Aorta (tissue), 5 donors: ENCODE results near the gene SESN3. TPM values are rescaled to one million over a fixed set of nuclear protein-coding genes. Genes with fewer than 3 reads are reported as not detected.

ENCODE experiments used
- ATAC-seq: fragments of 200-7000 bp; cut with Tn5 transposase; one replicate; pipeline ENCODE4 v1.9.1; 2022; ENCODE audit warnings: moderate library complexity; ENCODE audit not compliant: low FRiP score
- DNase-seq, 2 donors: peaks; one replicate each; pipeline ENCODE4 v3.0.0-alpha.2; 2020
- H3K27ac ChIP-seq, 2 donors: one replicate each; pipeline ENCODE4 v1.5.1; 2013; ENCODE audit warnings: low read length in 2 of 2, mild to moderate bottlenecking in 2 of 2, moderate library complexity in 2 of 2, control low read depth in 1 of 2, inconsistent platforms in 1 of 2, low read depth in 1 of 2
- H3K27me3 ChIP-seq, 2 donors: one replicate each; pipeline ENCODE4 v1.6.1; 2013; ENCODE audit warnings: control low read depth in 1 of 2, low read length in 1 of 2, mild to moderate bottlenecking in 1 of 2, moderate library complexity in 1 of 2; ENCODE audit not compliant: insufficient read depth in 2 of 2, control insufficient read depth in 1 of 2
- H3K36me3 ChIP-seq, 2 donors: one replicate each; pipeline ENCODE4 v1.6.1; 2013; ENCODE audit warnings: control low read depth in 1 of 2, low read length in 1 of 2, mild to moderate bottlenecking in 1 of 2; ENCODE audit not compliant: insufficient read depth in 2 of 2, control insufficient read depth in 1 of 2
- H3K4me1 ChIP-seq, 2 donors: one replicate each; pipeline ENCODE4 v1.6.1; 2013; ENCODE audit warnings: low read length in 2 of 2, control low read depth in 1 of 2, mild to moderate bottlenecking in 1 of 2, moderate library complexity in 1 of 2; ENCODE audit not compliant: insufficient read depth in 2 of 2, control insufficient read depth in 1 of 2
- H3K4me3 ChIP-seq, 2 donors: one replicate each; pipeline ENCODE4 v1.5.1; 2013; ENCODE audit warnings: low read length in 2 of 2, control low read depth in 1 of 2, mild to moderate bottlenecking in 1 of 2
- H3K9me3 ChIP-seq: one replicate; pipeline ENCODE4 v1.6.1; 2013; ENCODE audit warnings: mild to moderate bottlenecking, low read length; ENCODE audit not compliant: control insufficient read depth
- WGBS, 2 donors: extraction: QIAGEN DNeasy Blood & Tissue Kit; methylation state at CpG; one replicate each; pipeline ENCODE4 v1.1.7; 2013; 5-methylcytosine and 5-hydroxymethylcytosine counted together
- intact Hi-C, 2 donors: fragments of 100-400 bp; cut with DNase I; formaldehyde crosslinking; loops; one replicate each; pipeline versions ENCODE4 v1.14.2 to v1.15.0; 2022
- polyA plus RNA-seq, 2 donors: library from polyadenylated mRNA; stranded (reverse); fragments of 200-250 nt; gene quantifications; one replicate each; pipeline ENCODE4 v1.2.3, GENCODE V29; 2013
- total RNA-seq, 2 donors: library from RNA; stranded (reverse); fragmentation: NEBNext Ultra II Directional; extraction: Animal tissue kit (Norgen Biotek cat#: 25700); gene quantifications; one replicate each; pipeline ENCODE4 v1.2.1, GENCODE V29; 2021
- donor health status: healthy with polysubstance abuse.
- donor health status: Bipolar disorder and iron deficiency.
- donor health status: DM: no; HTN: no; CAD: no.
- donor health status: DM: no; HTN: no; CAD: no.
- donor health status: DM: yes; HTN: yes; CAD: no.

Gene SESN3
- total and polyA plus RNA-seq, 4 donors, result 10.0 to 64.5 (median 22.8) TPM

DNA sequence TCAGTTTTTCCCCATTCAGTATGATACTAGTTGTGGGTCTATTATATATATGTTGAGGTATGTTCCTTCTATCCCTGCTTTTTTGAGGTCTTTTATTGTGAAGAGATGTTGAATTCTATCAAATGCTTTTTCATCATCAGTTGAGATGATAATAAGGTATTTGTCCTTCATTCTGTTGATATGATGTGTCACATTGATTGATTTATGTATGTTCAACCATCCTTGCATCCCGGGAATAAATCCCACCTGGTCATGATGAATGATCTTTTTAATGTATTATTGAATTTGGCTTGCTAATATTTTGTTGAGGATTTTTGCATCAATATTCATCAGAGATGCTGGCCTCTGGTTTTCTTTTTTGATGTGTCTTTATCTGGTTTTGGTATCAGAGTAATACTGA lies 115.4 kb downstream of the SESN3 start:
- WGBS, 2 donors, result 82 to 88% methylated on average over 1 of the region's 1 CpG
- H3K36me3 ChIP-seq, result peaks cover 3% of the 10 kb centered on the region in 2 donors
- intact Hi-C loops, result no loop called here
- H3K4me3 ChIP-seq, result no peak overlapping the region
- no peak overlapping the region for H3K27ac ChIP-seq
- no peaks in the 10 kb centered on the region for H3K27me3 ChIP-seq
- peaks cover 1 to 2% of the 10 kb centered on the region in 2 donors for H3K4me1 ChIP-seq
- ATAC-seq (no peak), DNase-seq (no peak)
- H3K9me3 ChIP-seq, result no peaks in the 10 kb centered on the region

Other genes with a start within 250 kb of the SESN3 start
- not detected for gene KDM4E, start 205.9 kb downstream of the SESN3 start, total RNA-seq
- not detected for gene KDM4E, start 205.9 kb downstream of the SESN3 start, polyA plus RNA-seq
- not detected for gene KDM4F, start 181.8 kb downstream of the SESN3 start, total RNA-seq
- not detected for gene KDM4F, start 181.8 kb downstream of the SESN3 start, polyA plus RNA-seq
- gene SRSF8, start 164.3 kb downstream of the SESN3 start, total RNA-seq, result 10 to 100 TPM; 35.8 to 40.5 TPM
- 10 to 100 TPM; 41.9 to 45.4 TPM for gene SRSF8, start 164.3 kb downstream of the SESN3 start, polyA plus RNA-seq
- gene ENDOD1, start 141.4 kb downstream of the SESN3 start, total RNA-seq, result 10 to 100 TPM; 50.9 to 54.8 TPM
- gene ENDOD1, start 141.4 kb downstream of the SESN3 start, polyA plus RNA-seq, result 10 to 100 TPM; 19.0 to 71.8 TPM